A549 (cell line): ENCODE measurements around the gene TBX6.

Experiments used
- EP300 ChIP-seq, 2 experiments: fragments of >200 bp; sonication (Bioruptor Twin); formaldehyde crosslinking; IDR thresholded peaks; 2 replicates in 1 of 2; 3 replicates in 1 of 2; pipeline ENCODE4 v1.6.1; 2016 to 2017
- JUNB ChIP-seq: fragments of >200 bp; sonication (Bioruptor Twin); formaldehyde crosslinking; IDR thresholded peaks from 2 replicates; pipeline ENCODE4 v1.6.1; 2016
- POLR2A ChIP-seq: IDR thresholded peaks from 2 replicates; pipeline ENCODE4 v1.6.1; 2012; ENCODE audit warnings: mild to moderate bottlenecking, low read length
- TF ChIP-seq, protein P1 (sequence below): fragments of >200 bp; sonication (Bioruptor Twin); formaldehyde crosslinking; IDR thresholded peaks from 3 replicates; pipeline ENCODE4 v1.5.1; 2016

DNA sequence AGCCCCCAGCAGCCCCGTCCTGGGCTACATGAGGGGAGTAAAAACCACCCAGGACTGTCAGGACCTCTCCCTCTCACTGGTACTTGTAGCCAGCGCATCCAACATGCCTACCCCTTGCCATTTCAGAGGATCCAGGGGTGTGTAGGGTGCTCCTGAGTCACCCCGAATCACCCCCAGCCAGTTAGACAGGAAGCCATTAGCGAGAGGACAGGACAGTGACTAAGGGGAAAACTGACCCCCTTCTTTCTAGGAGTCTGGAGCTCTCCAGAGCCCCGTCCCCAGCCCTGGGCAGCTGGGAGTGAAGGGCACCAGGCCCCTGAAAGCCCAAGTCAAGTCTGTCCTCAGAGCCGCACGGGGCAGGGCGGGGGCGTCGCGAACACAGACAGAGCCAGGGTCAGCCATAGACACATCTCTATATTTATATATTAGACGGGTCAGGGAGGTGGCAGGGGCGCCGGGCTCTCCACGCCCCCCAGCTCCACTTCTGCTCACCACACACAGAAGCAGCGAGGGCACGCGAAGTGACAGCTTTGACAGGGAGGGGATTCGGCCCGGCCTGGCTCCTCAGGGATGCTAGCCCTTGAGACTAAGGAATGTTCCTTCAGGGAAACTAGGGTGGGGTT is 22.1 kb upstream of the TBX6 start:
- TF ChIP-seq, protein P1, sequence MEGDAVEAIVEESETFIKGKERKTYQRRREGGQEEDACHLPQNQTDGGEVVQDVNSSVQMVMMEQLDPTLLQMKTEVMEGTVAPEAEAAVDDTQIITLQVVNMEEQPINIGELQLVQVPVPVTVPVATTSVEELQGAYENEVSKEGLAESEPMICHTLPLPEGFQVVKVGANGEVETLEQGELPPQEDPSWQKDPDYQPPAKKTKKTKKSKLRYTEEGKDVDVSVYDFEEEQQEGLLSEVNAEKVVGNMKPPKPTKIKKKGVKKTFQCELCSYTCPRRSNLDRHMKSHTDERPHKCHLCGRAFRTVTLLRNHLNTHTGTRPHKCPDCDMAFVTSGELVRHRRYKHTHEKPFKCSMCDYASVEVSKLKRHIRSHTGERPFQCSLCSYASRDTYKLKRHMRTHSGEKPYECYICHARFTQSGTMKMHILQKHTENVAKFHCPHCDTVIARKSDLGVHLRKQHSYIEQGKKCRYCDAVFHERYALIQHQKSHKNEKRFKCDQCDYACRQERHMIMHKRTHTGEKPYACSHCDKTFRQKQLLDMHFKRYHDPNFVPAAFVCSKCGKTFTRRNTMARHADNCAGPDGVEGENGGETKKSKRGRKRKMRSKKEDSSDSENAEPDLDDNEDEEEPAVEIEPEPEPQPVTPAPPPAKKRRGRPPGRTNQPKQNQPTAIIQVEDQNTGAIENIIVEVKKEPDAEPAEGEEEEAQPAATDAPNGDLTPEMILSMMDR, result no peak
- TF ChIP-seq POLR2A, result no peak
- no peak for TF ChIP-seq JUNB
- TF ChIP-seq EP300 (IDR thresholded peaks at IDR 0.05), result no peak
